GM19324 (cell line): ENCODE results near the gene LAMP2.

Source experiments
- ATAC-seq: cut with Tn5 transposase; IDR thresholded peaks from one replicate; pipeline ENCODE4 v1.9.1; 2021; ENCODE audit warnings: mild to moderate bottlenecking, moderate library complexity; ENCODE audit not compliant: unreplicated experiment, low FRiP score

LAMP2 gene

DNA sequence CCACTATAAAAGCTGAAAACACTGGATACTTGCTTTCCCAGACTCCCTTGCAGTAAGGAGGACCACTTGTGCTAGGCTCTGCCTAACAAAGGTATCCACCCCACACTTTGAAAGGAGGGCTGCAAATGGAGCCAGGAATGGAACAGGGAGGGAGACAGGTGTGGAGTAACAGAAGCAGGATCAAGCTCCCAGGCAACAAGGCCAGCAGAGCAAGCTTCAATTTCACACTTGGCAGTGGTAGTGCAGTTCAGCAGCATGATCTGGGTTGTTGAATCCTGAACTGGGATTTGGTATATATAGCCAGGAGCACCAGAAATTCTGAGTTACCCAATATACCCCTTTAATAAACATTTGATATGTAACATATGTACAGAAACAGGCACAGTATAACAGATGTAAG lies 9.8 kb downstream of the LAMP2 start:
- ATAC-seq = no peak

GRCh38 chrX:120457766-120458180 lies 11.3 kb downstream of the LAMP2 start:
- peak; percentile 55 for ATAC-seq

DNA sequence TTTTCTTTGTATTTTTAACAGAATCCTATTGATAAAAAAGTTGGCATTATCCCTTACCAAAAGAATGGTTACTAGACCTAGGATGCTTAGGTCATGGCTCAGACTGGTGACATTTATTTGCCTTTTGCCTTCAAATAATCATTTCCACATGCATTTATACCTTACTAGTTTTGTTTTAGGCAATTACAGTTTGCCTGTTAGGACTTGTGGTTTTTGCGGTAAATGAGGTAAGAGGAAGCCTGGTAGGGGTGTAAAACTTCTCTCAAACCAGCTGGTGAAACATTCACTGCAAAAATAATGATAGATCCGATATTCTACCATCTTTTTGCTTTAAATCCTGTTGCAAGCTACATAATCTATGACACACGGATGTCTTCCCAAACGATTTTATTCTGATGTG lies 12.1 kb downstream of the LAMP2 start:
- ATAC-seq = no peak

- ATAC-seq = no peak
Observed at GRCh38 chrX:120453985-120454384, 15.1 kb downstream of the LAMP2 start.

- no peak for ATAC-seq
Observed at GRCh38 chrX:120452131-120452530, 17.0 kb downstream of the LAMP2 start.

DNA sequence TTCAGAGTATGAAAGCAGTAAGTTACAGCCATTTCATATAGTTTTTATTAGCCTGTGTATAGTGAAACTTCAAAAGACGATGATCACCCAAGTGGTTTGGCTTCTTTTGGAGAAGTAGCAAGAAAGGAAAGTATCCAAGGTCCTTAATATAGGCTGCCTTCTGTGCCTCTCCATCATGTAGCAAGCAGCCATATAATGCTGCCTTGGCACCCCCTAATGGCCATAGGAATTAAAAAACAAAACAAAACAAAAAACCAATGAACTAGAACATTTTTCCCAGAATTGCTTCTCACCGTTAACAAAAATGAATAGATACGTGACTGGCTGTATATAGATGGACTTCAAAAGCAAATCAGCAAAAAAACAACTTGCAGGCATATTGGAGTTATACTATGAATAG lies 18.9 kb downstream of the LAMP2 start:
- ATAC-seq = no peak

GRCh38 chrX:120446498-120446897 lies 22.6 kb downstream of the LAMP2 start:
- no peak for ATAC-seq

- no peak for ATAC-seq
Observed at GRCh38 chrX:120439921-120440320, 29.2 kb downstream of the LAMP2 start.

DNA sequence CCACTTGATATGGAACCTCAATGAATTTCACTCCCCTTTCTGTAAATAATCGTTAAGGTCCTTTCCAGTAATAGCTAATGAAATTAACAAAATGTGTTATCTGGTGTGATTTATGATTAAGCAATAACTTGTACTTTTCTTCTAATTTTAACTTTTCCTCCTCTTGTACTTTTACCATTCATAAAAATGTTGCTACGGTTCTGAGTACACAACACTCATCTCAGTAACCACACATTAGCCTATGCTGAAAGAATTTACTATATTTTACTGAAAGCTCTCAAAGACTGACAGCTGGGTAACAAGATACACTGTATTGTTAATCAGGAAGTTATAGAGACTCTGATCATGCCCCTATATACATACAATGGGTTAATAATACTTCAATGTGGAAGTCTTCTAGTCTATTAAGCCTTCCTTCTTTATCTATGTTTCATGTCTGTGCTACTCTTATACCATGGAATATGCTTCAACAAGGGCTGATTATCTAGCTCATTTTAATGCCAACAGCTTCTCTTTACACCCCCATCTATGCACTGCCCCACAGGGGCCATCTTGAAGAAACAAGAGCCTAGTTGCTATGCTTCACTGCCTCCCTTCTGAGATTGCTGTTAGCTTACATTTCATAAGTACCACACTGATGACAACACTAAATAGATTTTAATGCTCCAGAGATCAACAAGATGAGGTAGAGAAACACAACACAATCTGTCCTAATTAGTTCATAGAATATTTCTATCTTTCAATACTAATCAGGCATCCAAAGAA lies 39.1 kb downstream of the LAMP2 start:
- no peak for ATAC-seq

GRCh38 chrX:120428309-120428708 lies 40.8 kb downstream of the LAMP2 start:
- no peak for ATAC-seq

DNA sequence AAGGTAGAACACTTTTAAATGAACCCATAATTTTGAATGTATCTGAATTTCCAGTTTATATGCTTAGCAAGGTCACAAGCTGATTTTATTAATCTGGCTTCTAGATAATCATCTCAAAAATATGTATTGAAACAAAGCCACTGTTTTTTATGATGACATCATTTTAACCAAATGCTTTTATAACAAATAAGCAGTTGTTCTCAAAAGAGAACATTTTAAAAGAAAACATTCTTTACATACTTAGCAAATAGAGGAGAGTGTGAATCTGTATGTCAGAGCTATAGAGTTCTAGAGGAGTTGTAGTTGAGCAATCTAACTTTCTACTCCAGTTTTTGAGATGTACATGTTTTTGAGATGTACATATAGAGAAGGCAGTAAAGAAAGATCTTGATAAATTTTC lies 42.5 kb downstream of the LAMP2 start:
- no peak for ATAC-seq

DNA sequence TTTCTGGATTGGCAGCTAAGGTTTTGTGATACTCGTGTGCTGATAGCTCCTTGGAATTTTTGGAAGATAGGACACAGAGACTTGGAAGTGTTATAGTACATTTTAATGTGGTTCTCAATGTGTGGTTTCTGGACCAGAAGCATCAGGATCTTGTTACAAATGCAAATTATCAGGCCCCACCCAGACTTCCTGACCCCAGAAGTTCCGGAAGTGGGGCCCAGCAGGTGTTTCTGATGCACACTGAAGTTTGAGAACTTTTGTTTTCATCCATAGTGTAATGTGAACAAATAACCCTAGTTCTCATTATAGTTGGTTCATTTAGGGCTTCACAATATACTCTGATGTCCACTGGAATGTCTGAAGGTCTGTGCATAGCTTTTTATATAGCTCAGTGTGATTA lies 49.6 kb downstream of the LAMP2 start:
- no peak for ATAC-seq

GRCh38 chrX:120408168-120408567 lies 60.9 kb downstream of the LAMP2 start:
- no peak for ATAC-seq

DNA sequence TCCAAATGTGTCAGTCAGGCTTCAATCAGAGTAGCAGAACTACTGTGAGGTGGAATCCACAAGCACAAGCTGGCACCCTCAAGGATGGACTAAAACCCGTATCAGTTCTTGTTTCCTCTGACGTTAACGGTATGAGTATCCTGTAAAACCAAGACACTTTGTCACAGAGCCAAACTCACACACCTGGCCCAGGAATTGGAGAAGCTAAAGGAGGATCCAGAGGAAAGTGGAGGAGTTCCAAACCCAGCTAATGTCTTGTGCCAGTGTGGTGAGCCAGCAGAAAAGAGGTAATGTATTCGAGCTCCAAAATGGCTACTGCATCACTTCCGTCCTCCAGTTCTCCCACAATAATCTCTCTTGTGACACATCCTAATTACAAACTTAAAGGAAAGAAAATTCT lies 62.5 kb downstream of the LAMP2 start:
- ATAC-seq = no peak

DNA sequence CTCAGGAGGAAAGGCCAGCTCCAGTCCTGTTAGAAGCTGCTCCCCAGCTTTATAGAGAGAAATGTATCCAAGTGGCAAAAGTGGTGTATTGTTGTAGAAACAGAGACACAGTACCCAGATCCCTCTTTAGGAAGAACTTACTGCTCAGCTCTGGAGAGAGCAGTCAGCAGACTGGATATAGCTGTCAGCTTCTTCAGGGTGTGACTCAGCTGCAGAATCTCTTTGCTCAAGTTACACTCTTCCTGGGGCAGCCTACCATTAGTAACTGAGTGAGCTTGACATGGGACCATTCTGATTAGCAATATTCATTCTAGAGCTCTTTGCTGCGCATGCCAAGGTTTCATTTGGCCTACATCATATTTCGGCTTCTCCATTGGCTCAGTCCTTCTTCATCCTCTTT lies 66.7 kb downstream of the LAMP2 start:
- no peak for ATAC-seq

DNA sequence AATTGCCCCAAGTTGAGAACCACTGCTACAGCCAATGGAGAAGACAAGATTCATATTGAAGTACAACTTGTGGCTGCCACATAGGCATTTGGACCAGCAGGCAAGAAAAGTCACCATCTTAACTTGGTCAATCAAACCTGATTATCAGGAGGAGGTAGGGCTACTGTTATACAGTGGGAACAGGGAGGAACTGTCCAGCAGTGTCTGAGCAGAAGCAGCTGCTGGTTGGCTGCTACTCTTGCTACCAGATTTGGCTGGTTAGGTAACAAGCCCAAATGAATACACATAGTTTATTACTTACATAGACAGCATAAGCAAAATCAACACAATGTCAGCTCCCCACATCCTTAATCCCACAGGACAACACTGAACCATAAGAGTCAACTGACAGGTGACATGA lies 67.8 kb downstream of the LAMP2 start:
- no peak for ATAC-seq

DNA sequence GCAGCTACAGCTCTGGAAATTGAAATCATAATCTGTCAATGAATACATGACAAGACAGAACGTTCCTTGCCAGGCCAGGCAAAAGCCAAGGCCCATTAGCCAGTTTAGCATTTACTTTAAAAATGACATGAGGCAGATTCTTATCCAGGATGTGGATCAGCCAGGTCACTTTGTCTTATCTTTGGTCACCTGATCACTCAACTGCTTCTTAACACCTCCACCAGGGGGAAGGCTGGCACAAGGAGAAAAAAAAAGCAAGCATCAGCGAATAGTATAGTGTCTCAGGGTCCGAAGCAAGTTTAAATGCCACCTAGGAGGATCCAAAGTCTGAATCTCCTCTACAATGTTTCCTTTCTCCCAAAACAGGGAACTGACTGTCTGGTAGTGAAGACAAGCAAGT lies 88.4 kb downstream of the LAMP2 start:
- ATAC-seq = no peak

DNA sequence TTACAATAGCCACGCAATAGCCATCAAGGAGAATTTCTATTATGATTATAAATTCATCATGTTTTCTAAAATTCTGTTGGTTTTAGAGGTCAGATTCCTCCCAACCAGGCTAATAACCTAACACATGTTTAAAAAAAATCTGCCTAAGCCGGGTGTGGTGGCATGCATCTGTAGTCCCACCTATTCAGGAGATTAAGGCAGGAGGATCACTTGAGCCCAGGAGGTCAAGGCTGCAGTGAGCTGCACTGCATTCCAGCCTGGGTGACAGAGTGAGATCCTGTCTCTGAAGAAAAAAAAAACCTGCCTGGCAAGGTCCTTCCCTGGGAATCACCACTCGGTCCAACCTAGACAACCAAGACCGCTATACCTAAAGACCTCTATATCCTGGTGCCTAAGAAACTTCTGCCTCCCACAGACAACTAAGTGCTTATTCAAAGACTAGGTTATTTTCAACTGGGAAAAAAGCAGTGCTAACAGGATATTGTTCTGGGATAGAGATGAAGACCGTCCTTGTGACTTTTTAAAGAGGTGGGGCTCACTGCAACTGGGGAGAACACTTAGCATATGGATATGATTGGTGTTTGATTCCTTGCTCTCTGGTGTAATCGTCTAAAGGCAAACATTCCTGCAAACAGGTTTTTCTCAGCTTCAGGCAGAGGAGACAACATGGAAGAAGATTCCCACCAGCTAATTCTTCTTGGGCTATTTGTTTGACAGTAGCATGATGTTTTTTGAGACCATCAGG lies 89.0 kb downstream of the LAMP2 start:
- ATAC-seq = no peak

- ATAC-seq = no peak
Observed at GRCh38 chrX:120378570-120378969, 90.5 kb downstream of the LAMP2 start.
